ENCODE data around the gene SMPD1. TPM values are rescaled to one million over a fixed set of nuclear protein-coding genes. Genes with fewer than 3 reads are reported as not detected.
A peak's percentile ranks its signal among the peaks of the same experiment; 100 is the strongest.
"Not testable (repeated sequence)": the region's sequence is repeated elsewhere in the genome, so short reads cannot be mapped to it uniquely, and the experiment has no call there.

The SMPD1 gene
- total RNA-seq, 1 donor from 2014 or later: 69.7 TPM

DNA sequence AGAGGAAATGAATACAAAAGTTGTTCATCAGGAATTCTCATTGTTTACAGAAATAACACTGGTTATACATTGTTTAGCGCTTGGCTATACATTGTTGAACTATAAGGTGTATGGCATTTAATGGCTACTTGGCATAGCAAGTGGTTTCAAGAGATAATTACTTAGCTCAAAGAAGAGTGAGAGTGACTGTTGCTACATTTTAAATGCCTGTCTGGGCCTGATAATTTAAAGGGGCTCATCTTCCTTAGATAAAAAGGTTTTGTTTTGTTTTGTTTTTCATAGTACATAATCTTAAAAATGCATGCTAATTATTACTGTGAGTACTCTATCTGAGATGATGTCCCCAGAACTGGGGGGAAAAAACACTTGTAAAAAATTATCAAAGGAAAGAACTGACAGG is 1.5 kb upstream of the SMPD1 start:
- DNase-seq (ENCODE audit: low spot score): no peak

DNA sequence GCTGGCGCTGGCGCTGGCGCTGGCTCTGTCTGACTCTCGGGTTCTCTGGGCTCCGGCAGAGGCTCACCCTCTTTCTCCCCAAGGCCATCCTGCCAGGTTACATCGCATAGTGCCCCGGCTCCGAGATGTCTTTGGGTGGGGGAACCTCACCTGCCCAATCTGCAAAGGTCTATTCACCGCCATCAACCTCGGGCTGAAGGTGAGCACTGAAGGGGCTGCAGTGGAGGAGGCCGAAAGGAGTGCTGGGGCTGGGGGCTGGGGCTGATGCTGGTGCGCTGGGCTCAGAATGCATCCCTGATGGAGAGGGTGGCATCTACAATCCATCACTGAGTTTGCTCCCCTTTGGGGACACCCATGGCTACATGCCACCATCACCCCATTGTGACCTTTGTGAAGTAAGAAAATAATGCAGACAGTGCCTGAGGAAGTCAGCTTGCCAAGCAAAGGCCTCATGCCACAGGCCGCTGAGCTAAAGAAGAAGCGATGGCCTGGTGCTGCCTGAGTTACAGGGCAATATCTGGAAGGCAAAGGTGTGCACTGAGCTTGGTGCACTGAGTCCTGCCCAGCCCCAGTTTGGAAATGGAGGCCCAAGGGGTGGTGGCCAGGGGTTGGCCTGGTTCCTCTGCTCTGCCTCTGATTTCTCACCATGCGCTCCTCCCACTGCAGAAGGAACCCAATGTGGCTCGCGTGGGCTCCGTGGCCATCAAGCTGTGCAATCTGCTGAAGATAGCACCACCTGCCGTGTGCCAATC is 620 bp downstream of the SMPD1 start:
- DNase-seq (ENCODE audit: low spot score): no peak

DNA sequence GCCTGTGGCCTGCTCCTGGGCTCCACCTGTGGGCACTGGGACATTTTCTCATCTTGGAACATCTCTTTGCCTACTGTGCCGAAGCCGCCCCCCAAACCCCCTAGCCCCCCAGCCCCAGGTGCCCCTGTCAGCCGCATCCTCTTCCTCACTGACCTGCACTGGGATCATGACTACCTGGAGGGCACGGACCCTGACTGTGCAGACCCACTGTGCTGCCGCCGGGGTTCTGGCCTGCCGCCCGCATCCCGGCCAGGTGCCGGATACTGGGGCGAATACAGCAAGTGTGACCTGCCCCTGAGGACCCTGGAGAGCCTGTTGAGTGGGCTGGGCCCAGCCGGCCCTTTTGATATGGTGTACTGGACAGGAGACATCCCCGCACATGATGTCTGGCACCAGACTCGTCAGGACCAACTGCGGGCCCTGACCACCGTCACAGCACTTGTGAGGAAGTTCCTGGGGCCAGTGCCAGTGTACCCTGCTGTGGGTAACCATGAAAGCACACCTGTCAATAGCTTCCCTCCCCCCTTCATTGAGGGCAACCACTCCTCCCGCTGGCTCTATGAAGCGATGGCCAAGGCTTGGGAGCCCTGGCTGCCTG is 1.4 kb downstream of the SMPD1 start:
- DNase-seq (ENCODE audit: low spot score): no peak

DNA sequence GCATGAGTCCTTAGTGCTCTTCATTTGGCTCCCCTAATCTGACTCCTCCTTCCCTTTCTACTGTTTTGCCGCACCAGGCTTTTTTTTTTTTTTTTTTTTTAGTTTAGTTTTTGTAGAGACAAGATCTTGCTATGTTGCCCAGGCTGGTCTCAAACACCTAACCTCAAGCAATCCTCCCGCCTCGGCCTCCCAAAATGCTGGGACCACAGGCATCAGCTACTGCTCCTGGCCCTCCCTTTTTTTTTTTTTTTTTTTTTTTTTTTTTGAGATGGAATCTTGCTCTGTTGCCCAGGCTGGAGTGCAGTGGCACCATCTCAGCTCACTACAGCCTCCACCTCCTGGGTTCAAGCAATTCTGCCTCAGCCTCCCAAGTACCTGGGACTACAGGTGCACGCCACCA is 2.0 kb downstream of the SMPD1 start:
- DNase-seq (ENCODE audit: low spot score): not testable (repeated sequence)

DNA sequence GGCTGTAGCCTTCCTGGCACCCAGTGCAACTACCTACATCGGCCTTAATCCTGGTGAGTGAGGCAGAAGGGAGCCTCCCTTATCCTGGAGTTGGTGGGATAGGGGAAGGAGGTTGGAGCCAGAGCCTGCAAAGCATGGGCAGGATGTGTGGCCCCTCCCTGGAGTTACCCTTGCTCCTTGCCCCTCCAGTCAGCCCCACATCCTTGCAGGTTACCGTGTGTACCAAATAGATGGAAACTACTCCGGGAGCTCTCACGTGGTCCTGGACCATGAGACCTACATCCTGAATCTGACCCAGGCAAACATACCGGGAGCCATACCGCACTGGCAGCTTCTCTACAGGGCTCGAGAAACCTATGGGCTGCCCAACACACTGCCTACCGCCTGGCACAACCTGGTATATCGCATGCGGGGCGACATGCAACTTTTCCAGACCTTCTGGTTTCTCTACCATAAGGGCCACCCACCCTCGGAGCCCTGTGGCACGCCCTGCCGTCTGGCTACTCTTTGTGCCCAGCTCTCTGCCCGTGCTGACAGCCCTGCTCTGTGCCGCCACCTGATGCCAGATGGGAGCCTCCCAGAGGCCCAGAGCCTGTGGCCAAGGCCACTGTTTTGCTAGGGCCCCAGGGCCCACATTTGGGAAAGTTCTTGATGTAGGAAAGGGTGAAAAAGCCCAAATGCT is 3.9 kb downstream of the SMPD1 start:
- no peak for DNase-seq (ENCODE audit: low spot score)

DNA sequence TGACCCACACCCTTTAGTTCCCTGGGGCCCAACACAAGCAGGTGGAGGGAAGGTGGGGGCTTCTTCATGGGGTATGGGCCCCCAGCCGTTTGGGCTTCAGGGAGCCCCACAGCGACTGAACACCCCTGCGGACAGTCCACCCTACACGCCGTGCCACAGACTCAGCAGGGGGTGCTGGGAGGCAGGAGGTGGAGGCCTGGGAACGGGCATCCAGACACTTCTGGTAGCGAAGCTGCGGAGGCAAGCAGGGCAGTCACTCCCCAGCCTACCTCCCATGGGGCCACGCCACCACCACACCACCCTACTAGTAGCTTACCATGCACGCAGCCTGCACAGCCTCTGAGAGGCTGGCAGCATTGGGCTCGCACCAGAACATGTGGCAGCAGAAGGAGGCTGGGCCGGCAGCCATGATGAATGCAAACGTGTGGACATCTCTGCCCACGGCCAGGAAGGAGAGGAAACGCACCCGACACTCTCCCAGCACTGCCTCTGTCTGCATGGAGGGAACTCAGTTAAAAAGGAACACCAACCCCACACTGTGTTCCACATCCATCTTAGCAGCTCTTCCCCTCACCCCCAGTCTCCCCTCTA is 5.3 kb downstream of the SMPD1 start:
- no peak for DNase-seq (ENCODE audit: low spot score)

DNA sequence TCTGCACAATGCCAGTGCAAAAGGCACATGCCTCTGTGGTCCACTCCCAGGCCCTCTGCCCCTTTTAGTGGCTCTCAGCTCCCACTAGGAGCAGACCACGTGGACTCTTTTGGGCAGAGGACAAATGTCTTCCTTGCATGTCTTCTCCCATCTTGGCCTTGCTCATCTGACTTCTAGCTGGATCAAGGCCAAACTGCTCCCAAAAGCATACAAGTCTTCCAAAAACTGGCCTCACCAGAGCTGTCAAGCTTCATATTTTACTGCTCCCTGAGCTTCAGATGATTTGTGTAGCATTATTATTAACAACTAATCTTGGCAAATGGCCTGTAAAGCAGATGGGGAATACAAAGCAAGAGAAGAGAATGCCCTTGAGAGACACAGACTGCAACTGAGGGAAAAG is 6.9 kb downstream of the SMPD1 start:
- DNase-seq (ENCODE audit: low spot score): no peak

DNA sequence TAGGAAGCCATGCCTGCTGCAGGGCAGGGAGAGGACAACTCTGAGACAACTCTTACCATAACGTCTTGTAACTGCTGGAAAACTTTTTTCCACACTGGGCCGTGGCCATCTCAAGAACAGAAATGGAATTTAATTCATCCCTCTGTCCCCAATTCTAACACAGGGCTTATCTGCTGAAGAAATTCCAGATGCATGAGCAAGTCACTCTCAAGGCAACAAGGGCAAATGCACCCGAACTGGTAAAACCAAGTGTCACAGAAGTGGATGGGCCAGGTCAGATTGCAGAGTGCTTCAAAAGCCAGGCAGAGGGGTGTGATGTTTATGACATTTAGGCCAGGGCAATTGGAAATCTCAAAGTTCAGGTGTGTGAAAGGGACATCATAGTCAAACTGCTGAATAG is 7.4 kb downstream of the SMPD1 start:
- DNase-seq (ENCODE audit: low spot score): no peak

DNA sequence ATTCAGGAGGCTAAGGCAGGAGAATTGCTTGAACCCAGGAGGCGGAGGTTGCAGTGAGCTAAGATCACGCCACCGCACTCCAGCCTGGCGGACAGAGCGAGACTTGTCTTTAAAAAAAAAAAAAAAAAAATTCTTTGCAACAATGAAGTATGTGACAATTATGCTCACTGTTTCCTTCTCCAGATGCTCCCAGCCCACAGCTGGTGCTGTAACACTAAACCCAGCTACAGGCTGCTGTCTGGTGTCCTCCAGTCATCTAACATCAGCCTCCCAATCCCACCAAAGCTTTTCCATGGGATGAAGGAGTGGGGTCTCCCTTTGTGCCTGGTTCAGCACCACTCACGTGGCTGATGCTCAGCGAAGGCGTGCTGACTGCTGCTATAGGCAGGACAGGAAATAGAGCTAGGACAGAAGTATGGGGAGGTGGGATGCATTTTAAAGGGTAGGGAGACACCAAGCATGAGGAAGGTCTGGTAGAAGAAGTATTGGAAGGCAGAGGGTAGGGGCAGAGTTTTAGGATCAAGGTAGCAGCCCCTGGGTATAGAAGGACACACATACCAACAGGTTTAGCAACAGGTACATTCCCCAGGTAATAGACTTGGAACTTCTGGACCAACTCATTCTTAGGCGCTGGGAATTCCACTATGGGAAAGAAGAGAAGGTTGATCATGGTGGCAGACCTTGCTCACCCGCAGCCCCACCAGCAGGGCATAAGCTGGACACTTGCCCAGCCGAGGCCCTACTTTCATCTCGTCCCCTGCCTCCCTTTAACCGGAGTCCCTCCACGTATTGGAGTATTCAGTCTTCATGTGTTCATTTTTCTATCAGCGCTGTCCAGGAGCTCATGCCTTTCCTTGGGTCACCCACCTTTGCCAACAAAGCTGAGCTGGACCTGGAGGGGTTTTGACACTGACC is 10.4 kb downstream of the SMPD1 start:
- no peak for DNase-seq (ENCODE audit: low spot score)

DNA sequence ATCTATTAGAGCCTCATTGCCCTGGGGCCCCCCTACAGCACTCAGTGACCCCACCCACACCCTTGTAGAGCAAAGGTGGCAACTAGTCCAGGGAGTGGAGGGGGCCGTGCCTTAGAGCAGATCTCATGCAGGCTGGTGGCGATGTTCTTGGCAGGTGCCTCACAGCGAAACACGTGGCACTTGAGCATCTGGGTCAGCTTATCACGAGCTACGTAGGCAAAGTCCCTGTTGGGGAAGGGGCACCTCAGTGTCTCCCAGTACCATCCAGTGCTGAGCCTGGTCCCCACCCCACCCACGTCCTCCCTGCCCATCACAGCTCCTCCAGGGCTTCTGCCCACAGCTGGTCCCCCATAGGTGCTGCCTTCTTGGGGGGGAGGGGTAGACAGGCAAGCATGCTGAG is 11.2 kb downstream of the SMPD1 start:
- DNase-seq (ENCODE audit: low spot score): no peak

DNA sequence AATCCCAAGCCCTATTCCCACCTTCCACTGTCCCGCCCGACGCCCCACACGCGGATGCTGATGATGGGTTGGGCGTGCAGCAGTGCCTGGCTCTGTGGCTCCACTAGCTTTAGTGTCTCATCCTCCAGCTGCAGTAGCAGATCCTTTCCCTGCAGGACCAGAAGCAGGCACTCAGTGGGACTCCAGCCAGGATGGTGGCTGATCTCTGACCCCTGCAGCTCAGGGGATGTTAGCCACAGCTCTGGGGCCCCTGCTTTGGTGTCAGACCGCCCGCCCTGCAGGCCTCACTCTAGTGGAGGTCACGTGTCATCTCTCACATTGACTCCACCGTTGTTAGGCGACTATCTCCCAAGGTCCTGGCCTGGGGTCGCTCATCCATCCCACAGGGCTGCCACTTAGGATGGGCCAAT is 11.8 kb downstream of the SMPD1 start:
- DNase-seq (ENCODE audit: low spot score): no peak

DNA sequence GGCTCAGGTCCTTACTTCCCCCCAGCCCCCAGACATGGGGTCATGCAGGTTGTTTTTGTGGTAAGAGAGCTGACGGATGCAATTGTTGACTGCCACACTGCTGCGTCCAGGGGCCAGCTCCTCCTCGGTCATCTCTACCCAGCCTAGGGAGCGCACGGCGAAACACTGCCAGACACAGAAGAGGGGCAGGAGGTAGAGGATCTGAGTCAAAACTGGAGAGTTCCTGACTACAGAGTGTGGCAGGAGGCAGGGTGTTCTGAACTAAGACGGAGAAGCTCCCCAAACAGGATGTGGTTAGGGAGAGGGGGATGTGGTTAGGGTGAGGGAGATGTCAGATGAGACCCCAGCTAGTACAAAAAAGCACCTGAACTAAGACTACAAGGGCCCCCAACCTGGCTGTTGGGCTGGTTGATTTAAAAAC is 12.3 kb downstream of the SMPD1 start:
- DNase-seq (ENCODE audit: low spot score): no peak

DNA sequence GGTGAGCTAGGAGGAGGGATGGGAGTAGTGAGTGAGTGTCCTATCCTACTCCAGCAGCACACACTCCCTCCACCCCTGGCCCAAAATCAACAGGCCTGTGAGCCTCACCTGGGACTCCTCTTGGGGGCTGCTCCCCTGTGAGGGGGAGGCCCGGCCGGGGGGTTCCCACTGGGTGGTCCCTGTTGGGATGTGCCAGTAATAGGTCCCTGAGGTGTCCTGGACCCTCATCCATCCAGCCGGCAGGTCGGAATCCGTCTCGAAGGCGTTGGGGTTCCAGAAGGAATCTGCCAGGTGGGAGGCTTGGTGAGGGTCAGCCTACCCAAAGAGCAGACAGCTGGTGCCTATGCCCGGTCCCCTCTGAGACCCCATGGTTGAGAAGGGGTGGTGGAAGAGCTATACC is 13.3 kb downstream of the SMPD1 start:
- no peak for DNase-seq (ENCODE audit: low spot score)

DNA sequence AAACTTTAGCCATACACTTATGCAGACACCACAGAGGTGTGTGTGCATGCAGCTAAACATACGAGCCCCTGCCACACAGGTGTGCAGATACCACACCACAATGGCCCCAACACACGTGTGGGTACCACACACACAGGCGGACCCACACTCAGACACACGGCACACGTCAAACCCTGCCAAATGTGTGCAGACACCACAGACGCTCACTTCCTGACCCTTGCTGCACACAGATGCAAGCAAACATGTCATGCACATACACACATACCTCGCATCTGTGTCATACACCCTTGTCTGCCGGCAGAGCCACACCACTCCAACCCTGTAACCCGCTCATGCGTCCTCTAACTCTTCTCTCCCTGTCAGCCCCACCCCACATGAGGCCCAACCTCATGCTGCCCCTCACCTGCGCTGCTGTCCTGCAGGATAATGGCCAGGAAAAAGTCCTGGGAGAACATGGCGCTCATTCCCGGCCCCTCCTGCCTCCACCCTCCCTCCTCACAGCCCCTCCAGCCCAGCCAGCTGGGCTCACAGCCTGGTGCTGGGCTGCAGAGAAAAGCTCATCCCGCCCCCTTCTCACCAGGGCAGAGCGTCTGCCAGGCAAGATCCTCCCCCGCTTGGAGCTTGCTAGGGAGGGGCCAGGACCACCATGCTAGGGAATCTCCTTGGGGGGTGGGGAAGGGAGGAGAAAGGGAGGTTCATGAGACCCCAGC is 14.2 kb downstream of the SMPD1 start:
- no peak for DNase-seq (ENCODE audit: low spot score)

DNA sequence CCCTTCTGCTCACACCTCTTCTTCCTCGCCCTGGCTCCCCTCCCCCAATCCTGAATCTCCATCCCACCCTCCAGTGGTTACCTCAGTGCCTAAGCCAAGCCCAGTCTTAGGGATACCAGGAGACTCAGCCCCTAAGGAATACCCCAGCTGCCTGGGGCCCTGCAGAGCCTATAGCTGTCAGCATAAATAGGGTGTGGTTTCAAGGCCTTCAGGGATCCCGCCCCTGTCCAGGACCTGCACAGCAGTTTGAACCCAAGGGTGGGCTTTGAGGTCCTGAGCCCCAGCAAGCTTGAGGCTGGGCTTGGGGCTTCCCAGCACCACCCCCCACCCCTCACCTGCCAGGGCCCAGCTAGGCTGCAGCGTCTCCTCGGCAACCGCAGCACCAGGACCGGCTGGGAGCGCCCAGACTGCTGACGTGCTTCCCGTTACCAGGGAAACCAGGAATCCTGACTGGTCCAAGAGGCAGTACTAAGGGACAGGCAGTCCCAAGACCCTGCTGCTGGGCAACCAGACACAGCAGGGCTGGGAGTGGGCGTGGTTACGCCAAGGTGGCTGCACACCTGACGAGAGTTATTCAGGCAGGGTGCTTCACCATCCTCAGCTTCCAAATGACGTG is 14.9 kb downstream of the SMPD1 start:
- peak; percentile 42 for DNase-seq (ENCODE audit: low spot score)

DNA sequence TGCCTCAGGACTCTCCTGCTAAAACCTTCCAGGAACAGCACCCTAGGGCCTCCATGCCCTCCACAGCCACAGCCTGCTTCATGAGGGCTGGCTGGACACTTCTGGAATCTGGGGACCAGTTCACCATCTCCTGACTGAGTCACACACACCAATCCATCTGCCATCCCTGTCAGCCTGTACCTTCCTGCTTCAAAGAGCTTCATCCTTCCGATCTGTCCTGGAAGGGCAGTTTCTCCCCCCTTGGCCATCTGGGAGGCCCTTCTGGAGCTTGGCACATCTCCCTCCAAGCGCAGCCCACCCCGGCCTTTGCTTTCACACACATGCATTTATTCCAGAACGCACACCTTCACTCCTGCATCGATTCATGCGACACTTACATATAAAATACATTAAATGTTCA is 15.6 kb downstream of the SMPD1 start:
- DNase-seq (ENCODE audit: low spot score): no peak

DNA sequence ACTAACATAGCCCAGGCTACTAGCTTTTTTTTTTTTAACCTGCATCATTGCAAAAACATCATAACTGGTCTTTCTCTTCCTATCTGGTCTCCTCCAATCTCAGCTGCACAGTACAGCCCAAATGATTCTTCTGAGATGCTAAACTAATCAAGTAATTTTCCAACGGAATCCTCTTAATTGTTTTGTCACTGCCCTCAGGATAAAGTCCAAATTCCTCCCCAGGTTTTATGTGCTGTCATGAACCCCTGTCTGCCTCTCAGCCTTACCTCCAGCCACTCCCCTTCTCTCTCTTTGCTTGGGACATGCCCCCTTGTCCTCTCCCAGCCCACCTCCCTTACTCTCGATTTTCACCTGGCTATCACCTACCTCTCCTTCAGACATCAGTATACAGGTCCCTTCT is 16.1 kb downstream of the SMPD1 start:
- no peak for DNase-seq (ENCODE audit: low spot score)

DNA sequence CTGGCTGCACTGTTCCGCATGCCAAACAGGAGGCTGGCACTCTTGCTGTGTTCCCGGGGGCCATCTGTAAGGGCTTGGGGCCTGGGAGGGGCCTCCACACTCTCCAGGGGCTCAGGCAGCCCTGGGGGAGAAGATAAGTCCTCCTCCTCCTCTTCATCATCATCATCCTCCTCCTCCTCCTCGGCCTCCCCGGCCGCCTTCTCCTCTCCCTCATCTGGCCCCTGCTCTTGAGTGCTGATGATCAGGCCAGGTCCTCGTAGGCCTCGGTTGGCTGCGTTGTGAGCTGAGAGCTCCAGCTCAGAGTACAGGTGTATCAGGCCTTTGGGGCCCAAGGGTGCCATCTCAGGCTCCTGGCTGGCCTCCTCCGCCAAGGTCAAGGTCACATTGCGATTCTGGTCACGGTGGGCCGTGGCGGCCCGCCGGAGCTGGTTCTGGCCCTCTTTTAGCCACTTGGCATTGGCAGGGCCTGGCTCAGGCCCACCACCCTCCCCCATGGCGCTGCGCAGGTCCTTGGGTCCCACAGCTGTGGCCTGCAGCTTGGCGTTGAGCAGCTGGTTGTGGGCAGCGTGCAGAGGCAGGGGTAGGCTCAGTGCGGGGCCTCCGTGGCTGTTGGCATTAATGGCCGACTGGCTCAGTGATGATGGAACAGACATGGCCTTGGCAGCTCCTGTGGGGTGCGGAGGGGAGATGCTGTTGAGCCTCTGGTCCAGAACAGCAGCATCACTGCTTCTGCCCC is 20.6 kb downstream of the SMPD1 start:
- no peak for DNase-seq (ENCODE audit: low spot score)

DNA sequence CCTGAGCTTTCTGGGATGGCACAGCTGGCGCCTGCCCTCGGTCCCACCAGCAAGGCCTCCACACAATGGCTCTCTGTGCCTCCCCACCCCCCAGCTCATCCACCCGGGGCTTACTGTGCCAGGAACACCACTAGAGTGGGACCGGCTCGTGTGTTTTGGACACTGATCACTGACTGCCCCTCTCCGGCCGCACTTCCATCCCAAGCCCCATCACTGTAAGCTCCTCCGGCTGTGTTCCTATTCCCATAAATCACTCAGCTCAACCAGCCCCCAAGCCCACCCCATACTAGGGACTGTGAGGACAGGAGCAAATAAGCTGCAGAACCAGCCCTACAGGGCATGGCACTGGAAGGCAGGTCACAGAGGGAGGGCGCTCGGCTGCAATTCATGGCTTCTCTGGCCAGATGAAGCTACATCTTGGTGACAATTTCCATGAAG is 21.3 kb downstream of the SMPD1 start:
- DNase-seq (ENCODE audit: low spot score): no peak

DNA sequence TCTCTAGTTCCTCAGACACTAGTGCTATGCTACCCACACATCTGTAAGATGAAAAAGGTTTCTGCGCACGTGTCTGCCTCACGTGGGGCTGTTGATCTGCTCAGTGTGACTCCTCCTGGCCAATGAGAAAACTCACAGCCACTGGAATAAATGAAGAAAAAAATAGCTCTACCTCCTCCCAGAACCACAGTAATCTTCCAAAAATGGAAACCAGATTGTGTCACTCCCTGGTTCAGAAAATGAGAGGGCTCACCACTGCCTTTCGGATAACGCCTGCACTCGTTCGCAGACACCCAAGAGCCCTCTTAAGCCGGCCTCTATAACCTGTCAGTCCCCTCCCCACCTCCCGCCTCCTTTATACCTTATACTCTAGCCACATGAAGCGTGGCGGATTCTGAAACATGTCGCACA is 23.5 kb downstream of the SMPD1 start:
- no peak for DNase-seq (ENCODE audit: low spot score)
